GM11168 (cell line): Measurements from ENCODE around the gene SLC25A48.

Experiments used
- in situ Hi-C: fragments of 300-500 bp; cut with MboI; formaldehyde crosslinking; loops from one replicate; pipeline ENCODE4 v1.12.0; 2022; ENCODE audit warnings: low sequenced_read_pairs; ENCODE audit not compliant: unreplicated experiment

SLC25A48 gene, protein sequence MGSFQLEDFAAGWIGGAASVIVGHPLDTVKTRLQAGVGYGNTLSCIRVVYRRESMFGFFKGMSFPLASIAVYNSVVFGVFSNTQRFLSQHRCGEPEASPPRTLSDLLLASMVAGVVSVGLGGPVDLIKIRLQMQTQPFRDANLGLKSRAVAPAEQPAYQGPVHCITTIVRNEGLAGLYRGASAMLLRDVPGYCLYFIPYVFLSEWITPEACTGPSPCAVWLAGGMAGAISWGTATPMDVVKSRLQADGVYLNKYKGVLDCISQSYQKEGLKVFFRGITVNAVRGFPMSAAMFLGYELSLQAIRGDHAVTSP

DNA sequence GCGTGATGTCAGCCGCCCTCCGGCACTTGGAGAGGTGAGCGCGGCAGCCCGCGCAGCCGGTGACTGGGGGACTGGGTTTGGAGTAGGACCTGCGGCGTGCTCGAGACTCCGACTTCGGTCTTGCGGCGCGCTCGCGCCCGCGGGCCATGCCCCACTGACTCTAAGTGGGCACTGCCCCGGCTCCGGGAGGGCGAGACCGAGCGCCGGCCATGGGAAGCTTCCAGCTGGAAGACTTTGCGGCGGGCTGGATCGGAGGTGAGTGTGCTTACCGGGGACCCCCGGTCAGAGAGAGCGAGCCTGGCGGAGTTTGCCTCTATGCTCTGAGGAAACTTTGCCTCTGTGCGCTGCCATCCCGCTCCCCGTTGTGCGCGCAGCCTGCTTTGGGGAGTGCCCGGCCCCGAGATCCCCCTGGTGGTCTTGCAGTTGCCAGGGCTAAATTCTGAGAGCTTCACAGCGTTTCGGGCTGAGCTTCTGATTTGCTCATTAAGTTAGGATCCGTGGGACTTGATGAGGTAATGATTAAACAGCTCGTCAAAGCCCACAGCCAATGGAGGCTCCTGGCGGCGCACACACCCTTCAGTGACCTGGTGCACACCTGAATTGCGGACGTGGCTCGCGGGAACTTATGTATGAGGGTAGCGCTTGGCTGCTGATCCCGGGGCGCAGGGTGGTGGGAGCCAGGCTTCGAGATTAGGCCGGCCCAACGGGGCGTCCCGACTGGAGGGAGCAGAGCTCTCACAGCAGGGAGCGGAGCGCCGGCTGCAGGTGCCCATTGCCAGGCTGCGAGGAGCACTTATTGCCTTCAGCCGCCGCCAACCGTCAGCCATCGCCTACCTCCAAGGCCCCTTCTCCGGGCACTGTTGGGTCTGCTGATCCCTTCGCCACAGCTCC, at the start of gene SLC25A48:
Gene SLC25A48, plus strand, starts transcription at position 25 of the 891 bp plus-strand sequence. Its CDS starts 185 bp downstream, at position 210.
- in situ Hi-C loops: loop anchor here (5.0 to 10.0 kb wide), 2 partner anchors 273 to 380 kb away; partner anchors contain the start of gene TIFAB

DNA sequence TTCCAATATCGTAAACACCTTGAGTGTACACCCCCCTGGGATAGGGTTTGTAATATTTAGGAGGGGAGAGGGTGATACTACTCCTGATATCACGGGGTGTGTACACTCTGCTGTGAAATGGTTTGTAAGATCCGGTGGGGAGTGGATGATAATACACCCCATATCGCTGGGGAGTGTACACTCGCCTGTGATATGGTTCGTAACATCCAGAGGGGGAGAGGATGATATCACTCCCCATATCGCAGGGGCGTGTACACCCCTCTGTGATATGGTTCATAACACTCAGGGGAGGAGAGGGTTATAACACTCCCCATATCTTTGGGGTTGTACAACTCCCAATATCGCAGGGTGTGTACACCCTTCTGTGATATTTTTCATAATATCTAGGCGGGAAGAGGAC, 33.8 kb upstream of the SLC25A48 start:
- in situ Hi-C loops: no loop called here

DNA sequence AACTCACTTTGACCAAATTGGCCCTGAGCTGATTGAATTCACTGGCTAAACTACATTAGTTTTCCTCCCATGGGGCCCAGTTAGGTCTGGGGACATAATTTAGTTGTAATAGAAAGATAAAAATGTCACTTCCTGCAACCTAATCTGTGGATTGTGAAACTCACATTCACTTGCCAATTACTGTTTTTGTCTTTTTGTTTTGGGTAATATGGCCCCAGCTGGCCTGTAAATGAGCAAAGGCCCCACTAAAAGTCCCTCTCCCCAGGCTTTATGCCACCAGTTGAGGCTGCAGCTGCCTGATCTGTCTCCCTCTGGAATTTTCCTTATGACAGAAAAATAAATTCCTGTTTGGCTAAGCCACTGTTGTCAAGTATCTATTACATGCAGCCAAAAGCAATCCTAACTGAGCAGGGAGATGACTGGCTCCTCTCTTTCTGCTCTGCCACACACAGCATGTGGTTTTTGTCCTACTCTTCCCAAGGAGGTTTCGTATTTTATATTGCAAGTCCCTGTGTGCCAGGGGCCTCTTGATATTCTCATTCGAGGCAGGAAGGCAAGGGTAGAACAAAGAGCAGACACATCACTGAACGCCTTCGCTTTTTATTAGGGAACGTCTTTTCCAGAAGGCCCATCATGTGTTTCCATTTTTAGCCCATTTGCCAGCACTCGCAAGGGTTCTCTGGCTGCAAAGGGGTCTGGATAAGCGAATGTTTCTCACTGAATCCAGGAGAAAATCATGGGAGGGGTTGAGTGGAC, 24.1 kb upstream of the SLC25A48 start:
- in situ Hi-C loops: no loop called here

DNA sequence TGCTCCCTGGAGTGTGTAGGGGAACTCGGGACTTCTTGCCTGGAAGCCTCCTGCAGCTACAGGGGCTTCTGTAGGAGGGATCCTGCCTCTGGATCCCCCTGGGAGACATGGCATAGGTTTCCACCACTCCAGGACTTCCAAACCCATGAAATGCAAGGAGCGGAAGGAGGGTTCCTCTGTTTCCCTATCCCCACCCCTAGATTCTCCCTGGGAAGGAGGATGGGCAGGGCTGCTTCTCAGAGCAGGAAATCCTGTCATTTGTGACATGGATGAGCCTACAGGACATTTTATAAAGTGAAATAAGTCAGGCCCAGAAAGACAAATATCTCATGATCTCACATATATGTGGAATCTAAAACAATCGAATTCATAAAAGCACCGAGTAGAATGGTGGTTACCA, 23.5 kb upstream of the SLC25A48 start:
- in situ Hi-C loops: no loop called here

DNA sequence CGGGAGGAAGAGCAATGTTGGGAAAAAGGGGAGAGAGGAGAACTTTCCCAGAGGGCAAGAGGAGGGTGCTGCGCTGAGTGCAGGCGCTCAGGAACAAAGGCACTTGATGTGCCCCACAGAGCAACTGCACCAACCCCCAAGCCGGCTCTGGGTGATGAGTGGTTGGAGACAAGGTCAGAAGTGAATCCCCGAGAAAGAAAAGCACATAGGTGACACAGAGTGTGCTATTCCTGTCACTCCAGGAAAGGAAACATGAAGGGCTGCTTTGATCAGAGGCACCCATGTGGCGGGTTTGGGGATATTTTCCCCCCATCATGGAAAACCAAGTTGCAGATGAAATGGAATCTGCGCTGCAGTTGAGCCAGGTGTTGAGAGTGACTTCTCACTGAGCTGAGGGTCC, 20.7 kb upstream of the SLC25A48 start:
- in situ Hi-C loops: no loop called here

DNA sequence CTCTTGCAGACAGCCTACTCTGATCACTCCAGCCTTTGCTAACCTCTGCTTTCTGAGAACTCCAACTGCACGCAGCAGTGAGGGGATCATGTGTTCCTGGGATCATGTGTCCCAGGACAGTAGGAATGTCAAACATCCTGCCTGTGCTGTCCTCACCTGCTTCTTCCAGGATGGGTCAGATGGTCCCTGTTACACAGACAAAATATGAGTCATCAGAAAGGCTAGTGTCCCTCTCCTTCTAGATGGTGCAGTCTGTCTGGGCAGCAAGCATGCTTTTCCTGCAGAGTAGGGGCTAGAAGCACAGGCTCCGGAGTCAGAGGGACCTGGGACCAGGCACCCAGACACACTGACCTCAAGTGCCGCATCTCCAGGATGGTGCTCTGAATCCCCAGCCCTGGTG, 20.1 kb upstream of the SLC25A48 start:
- in situ Hi-C loops: no loop called here

DNA sequence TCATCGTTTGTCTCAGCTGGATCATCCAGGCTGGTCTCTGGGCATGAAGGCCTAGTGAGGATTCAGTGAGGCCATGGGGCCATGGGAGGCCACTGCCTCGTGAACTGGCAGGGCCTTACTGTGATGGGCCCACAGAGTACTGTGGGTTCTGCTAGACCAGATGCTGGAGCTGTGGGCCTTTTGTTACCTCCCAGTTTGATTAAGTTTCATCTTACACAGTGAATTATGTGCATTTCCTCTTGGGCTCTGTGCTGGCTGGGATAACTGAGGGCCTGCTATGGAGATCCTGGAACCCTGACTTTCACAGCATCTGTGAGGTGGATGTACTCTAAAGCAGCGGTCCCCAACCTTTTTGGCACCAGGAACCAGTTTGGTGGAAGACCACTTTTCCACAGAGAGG, 19.7 kb upstream of the SLC25A48 start:
- in situ Hi-C loops: no loop called here

DNA sequence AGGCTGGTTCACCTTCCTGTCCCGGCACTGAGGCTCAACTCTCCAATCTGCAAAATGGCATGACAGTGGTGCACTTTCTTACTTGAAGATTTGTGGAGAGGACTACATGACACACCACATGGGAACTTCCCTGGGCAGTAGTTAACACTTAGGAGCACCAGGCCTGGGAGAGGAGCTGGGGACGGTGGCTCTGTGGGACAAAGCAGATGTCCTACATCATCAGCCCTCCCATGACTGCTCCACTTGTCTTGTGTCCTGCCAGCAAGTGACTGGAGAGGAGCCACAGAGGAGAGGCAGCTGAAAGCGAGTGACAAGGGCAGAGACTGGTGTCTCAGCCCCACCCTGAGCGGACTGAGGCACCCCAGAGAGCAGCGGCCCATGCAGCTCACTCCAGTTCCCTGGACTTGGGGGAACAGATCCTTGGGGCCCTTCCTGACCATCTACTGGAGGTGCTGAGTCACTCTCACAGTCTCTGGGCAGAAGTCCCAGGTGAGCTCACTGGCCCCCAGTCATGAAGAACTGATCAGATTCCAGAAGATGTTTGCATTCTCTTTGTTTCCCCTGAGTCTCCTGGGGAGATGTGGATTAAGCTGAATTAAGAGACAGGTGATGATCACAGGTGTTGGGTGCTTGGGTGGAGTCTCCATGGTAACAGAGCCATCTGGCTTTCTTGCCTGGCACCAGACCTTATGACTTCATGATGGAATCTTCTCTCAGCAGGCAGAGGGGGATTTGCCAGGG, 13.2 kb upstream of the SLC25A48 start:
- in situ Hi-C loops: no loop called here

DNA sequence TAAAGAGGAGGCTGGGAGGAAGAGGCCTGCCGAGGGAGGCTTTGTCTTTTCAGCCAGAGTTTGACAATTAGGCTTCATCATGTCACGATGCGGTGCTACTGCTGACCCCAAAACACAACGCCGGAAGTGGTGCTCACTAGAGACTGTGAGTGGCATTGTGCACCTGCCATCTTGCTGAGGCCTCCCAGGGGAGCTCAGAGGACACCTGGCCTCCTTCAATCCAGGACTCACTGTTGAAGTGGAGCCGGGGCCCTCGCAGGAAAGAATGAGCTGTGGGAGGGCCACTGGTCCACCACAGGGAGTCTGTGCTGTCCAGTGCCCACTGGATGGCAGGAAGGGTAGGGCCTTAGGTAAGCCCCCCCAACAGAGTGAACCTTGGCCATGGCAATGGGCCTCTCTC, 12.7 kb upstream of the SLC25A48 start:
- in situ Hi-C loops: no loop called here

DNA sequence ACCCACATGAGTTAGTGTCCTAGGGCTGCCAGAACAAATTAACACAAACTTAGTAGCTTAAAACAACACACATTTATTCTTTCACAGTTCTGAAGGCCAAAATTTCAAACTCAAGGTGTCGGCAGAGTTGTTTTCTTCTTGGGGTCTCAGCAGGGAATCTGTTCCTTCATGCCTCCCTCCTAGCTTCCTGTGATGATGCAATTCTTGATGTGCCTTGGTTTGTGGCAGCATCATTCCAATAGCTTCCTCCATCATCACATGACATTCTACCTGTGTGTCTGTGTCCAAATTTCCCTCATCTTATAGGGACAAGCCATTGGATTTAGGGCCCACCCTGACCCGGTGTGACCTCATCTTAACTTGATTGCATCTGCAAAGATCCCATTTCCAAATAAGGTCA, 12.2 kb upstream of the SLC25A48 start:
- in situ Hi-C loops: no loop called here

DNA sequence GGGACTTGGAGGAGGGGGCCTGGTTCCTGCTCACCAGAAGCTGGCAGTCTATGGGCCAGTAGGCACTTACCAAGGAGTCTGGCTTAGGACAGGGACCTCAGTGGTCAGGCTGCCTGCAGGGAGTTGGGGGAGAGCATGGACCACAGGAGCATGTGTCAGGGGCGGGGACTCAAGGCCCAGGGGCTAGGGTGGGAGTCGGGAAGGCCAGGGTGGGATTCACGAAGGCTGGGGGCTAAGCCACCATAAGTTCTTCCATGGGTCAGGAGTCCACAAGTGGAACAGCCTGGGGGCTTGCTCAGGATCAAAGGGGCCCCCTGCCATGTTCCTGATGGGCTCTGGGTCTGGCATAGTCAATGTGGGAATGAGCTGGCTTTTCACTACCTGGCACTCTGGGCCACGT, 11.5 kb upstream of the SLC25A48 start:
- in situ Hi-C loops: no loop called here

DNA sequence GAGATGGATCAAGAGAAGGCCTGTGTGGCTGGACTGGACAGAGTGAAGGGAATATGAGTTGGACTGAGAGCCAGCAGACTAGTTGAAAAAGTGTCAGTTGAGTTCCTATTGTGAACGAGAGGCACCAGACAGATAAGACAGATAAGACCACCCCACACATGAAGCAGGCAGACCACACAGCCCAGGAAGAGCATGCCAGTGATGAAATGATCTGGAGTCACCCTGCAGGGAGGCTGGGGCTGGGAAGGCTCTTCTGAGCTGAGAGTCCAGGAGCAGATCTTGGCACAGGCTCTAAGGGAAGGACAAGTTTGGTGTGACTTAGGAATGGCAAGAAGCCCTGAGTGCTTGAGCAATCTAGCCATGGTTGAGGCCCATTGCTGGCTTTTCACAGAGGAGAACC, 10.6 kb upstream of the SLC25A48 start:
- in situ Hi-C loops: no loop called here

DNA sequence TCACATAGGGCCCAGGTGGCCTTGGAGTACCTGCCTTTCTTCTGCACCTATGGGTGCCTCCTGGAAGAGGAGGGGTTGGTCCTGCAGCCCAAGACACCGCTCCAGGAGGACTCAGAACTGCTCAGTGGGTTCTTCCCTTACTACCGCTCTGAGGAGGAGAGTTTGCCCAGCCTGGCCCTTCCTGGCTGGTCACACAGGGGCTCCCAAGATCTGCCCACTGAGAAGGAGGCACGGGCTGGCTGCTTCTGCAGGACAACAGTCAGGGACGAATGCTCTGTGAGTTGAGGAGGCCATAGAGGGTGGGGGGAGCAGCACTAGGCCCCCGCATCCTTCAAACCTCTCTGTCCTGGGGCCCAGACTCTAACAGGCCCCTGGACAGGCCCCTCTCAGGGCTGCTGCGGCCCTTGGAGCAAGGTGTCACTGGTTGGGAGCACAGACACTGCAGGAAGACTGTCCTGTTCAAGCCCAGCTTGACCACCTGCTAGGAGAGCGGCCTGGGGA, 9.9 kb upstream of the SLC25A48 start:
- in situ Hi-C loops: no loop called here

DNA sequence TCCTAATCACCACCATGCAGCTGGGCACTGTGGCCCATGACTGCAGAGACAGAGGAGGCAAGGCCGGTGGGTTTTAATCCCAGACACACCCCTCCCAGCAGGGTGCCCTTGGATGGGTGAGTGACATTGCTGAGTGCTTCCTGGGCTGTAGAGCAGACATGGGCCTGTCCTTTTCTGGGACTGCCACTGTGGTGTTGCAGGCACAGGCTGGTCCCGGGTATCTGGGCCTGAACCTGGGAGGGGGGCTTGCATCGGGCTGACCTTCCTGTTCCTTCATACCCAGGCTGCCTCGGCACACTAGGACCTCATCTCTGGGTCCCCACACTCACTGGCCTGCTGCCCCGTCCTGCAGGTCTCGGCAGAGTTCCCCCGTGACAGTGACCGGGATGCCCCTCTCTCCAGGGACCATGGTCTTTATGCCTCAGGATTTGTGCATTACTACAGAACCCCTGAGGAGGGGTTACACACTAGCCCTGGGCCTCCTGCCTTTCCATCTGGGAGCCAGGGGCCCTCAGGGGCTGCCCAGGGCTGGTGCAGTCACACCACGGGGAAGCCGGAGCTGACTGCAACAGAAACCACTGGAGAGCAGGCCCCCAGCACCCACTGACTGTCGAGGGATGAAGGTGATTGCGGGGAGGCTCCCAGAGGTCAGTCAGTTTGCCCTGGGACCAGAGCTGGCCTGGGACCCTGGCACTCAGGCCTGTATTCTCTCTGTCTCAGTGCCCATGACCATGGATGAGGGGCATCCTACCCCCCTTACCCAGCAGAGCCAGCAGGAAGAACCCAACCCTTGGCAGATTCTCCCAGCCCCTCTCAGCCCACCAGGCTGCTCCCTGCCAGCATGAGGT, 8.9 kb upstream of the SLC25A48 start:
- in situ Hi-C loops: no loop called here

DNA sequence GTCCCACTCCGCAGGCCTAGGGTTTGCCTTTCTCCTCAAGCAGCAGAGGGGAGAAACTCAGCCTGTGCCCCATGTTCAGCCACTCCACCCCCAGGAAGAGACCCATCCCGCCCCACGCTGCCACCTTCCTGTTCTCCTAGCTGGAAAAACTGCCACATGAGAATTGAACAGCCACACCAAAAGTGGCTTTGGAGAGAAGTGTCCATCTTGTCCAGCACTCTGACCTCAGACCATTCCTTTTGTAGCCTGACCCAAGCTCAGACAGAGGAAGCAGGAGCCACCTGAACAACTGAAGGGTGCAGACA, 8.3 kb upstream of the SLC25A48 start:
- in situ Hi-C loops: no loop called here

DNA sequence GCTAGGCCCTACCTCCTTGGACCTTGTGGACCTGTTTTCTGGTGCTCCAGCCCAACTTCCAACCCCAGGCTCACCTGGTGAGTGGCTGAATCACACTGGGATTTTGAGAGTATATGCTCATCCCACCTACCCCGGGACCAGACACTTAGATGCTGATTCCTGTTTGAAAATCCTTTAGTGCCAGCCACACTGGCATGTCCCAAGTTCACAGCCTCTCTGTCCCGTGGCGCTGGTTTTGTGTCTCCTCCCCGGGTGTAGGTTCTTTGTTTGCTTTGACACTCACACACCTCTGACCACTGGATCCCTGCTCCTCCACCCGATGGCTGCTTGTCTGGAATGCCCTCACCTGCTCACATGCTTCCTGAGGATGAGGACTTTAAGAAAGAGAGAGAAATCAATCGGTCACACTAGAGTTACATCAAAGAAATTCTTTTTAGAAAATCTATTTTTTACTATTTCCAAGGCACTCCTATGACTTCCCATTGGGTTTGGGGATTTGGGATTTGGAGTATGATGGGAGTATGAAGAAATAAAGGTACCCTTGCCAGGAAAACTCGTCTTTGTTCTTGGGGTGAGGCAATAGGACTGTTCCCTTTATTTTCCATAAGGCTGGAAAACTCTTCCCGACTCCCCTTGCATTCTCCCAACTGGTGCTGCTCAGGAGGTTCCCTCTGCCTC, 7.3 kb upstream of the SLC25A48 start:
- in situ Hi-C loops: no loop called here

DNA sequence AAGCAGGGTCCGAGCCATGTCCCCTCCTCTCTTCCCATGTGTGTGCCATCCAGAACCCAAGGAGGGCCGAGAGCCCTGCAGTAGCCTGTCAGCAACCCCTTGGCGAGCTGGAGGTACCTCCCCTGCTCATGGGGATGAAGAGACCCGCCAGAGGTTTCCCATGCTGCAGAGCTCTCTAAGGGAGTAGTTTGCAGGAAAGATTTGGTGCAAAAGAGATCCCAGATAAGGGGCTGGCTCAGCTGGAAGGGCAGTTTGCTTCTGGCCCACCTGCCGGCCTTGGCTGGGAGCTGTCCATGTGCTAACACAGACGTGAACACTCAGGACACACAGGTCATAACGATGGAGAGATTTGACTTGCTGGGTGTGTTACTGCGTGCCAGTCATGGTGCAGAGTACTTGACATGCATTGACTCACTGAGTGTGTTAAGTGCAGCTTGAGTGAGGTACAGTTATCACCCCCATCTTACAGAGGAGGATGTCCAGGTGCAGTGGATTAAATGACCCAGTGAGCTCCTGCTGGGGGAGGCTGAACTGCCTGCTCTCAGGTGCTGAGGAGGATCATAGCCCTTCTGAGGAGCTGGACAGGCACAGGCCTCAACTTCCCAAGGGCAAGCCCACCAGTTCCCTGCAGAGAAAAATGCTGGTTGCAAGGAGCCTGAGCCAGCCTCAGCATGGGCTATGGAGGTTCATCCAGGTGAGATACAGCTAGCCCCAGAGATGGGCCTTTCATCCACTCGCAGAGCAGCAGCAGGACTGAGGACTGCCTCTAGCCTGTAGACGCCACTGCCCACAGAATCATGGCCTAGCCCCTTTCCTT, 6.3 kb upstream of the SLC25A48 start:
- in situ Hi-C loops: no loop called here

DNA sequence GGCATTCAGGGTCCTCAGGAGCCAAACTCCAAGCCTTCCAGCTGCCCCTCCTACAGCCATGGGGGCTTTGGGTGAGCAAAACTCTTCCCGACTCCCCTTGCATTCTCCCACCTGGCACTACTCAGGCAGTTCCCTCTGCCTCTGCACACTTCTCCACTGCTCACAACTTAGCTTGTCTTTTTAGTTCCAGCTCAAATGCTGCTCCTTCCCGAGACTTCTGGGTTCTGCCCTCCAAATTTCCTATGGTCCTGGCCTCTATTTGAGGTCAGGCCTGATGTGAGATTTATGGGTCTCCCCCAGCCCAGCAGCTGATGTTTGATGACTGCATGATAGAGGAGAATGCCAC, 5.7 kb upstream of the SLC25A48 start:
- in situ Hi-C loops: no loop called here
